ENCODE results near the gene NTN4. TPM values are rescaled to one million over a fixed set of nuclear protein-coding genes. Genes with fewer than 3 reads are reported as not detected.
A peak's percentile ranks its signal among the peaks of the same experiment; 100 is the strongest.

Gene NTN4
- total RNA-seq (2.4 TPM), polyA plus RNA-seq (21.9 TPM)
- long read RNA-seq, donor 1 = 0 reads
- long read RNA-seq, donor 2 = 0 reads
- long read RNA-seq, donor 3, partial matches to known transcripts = 0 of 2 reads
- long read RNA-seq, donor 3, other reads (novel, unspliced or antisense) = 0 of 2 reads
- long read RNA-seq, donor 4 = 0 reads
- long read RNA-seq, donor 5, partial matches to known transcripts = 0 of 4 reads
- long read RNA-seq, donor 5, other reads (novel, unspliced or antisense) = 0 of 4 reads
- long read RNA-seq, donor 6 = 0 reads
- long read RNA-seq, donor 7 = 0 reads
- long read RNA-seq, donor 8 = 0 reads
- long read RNA-seq, donor 9 = 0 reads
- long read RNA-seq, donor 10 = 0 reads

DNA sequence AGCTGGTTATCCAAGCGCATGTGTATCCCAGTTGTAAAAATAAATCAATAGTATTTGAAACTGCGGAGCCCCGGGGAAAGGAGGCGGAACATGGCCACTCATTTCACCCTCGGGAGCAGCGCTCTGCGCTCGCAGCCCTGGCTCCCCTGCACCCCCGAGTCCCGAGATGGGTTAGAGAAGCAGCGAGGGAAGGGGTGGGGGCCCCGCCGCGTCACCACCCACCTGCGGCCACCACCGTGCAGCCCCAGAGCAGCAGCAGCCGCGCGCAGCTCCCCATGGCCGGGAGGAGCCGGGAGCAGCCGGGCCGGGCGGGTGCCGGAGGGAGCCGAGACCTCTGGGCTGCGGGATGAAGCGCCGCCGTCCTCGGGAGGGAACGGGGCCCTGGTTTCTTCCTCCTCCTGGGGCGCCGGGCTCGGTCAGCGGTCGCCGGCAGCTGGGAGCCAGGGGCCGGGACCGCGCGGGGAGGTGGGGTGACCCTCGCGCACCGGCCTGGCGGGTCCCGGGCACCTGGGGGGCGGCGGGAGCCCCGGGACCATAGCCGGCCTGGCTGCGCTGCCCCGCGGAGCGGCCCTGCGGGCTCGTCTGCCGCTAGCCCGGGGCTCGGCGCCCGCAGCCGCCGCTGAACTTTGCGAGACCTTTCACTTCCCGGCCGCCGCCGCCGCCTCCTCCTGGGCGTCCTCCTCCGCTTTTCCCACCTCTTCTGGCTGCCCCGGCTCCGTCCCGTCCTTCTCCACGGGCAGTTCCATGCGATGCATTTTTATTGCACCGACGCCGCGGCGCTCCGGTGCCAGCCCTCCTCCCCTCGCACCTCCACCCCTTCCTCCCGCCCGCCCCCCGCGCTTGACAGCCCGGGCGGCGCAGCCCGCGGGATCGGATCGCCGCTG is at the start of gene NTN4:
TSS of gene NTN4 (minus strand) at position 732 of the 884 bp plus-strand sequence. CDS start at position 277, 455 bp downstream.
- Histone ChIP-seq H3K4me1 (ENCODE audit: control insufficient read depth in 2 of 2, insufficient read depth in 2 of 2, low read length in 2 of 2) (no peaks in the 10 kb centered on the region), H3K27me3 (ENCODE audit: control insufficient read depth in 2 of 2, insufficient read depth in 1 of 2, low read length in 1 of 2) (peaks cover 38 to 77% of the 10 kb centered on the region in 2 donors), H3K4me3 (ENCODE audit: low read length in 2 of 2) (peak within 1 kb of the TSS; percentile 18 to 44), H3K9me3 (ENCODE audit: control insufficient read depth in 2 of 2, insufficient read depth in 1 of 2, low read length in 1 of 2) (peaks cover 0 to 11% of the 10 kb centered on the region in 2 donors), H3K36me3 (ENCODE audit: control insufficient read depth in 2 of 2, insufficient read depth in 2 of 2, low read length in 1 of 2) (no peaks in the 10 kb centered on the region), H3K27ac (ENCODE audit: low read depth in 1 of 2, low read length in 1 of 2) (no peak within 1 kb of the TSS)
- DNase-seq (ENCODE audit: low read depth in 6 of 9, low spot score in 9 of 9) = no peak
- WGBS = under 1% methylated on average over 96 of the region's 96 CpGs

DNA sequence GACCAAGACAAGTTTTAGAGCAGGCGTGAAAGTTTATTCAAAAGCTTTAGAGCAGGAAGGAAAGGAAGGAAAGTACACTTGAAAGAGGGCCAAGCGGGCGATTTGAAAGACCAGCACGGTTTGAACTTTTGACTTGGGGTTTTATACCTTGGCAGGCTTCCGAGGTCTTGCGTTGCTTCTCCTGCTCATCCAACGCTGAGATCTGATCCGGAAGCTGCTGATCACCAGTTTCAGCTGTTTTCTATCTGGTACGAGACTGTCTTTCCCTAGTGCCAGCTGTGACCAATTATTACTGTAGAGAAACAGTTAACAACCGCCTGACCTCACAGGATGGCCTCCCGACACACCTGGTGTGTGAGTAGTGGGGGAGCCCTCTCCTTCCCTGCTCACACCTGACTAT is 47.6 kb upstream of the NTN4 start:
- H3K36me3 ChIP-seq (ENCODE audit: control insufficient read depth in 2 of 2, insufficient read depth in 2 of 2, low read length in 1 of 2) = no peaks in the 10 kb centered on the region
- no peaks in the 10 kb centered on the region for H3K9me3 ChIP-seq (ENCODE audit: control insufficient read depth in 2 of 2, insufficient read depth in 1 of 2, low read length in 1 of 2)
- DNase-seq (ENCODE audit: low read depth in 6 of 9, low spot score in 9 of 9) = no peak
- no peaks in the 10 kb centered on the region for H3K4me1 ChIP-seq (ENCODE audit: control insufficient read depth in 2 of 2, insufficient read depth in 2 of 2, low read length in 2 of 2)
- no peak overlapping the region for H3K27ac ChIP-seq (ENCODE audit: low read depth in 1 of 2, low read length in 1 of 2)
- 26% methylated on average over 11 of the region's 11 CpGs for WGBS
- peaks cover 0 to 6% of the 10 kb centered on the region in 2 donors for H3K27me3 ChIP-seq (ENCODE audit: control insufficient read depth in 2 of 2, insufficient read depth in 1 of 2, low read length in 1 of 2)
- no peak overlapping the region for H3K4me3 ChIP-seq (ENCODE audit: low read length in 2 of 2)

DNA sequence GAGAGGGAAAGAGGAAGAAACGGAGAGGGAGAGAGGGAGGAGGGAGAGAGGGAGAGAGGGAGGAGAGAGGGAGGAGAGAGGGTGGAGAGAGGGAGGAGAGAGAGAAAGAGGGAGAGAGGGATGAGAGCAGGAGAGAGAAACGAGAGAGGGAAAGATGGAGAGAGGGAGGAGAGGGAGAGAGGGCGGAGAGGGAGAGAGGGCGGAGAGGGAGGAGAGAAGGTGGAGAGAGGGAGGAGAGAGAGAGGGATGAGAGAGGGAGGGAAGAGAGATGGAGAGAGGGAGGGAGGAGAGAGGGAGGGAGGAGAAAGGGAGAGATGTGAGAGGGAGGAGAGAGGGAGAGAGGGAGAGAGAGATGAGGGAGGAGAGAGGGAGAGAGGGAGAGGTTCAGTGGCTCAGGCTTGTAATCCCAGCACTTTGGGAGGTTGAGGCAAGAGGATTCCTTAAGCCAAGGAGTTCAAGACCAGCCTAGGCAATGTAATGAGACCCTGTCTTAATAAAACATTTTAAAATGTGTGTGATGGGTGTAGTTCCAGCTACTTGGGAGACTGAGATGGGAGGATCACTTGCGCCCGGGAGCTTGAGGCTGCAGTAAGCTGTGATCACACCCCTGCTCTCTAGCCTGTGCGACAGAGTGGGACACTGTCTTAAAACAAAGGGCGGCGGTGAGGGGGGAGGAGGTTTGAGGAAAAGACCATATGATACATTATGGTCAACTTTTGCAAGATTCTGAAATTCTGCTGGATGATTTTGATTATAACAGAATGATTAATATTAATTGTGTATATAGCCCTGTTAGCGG is 46.9 kb upstream of the NTN4 start:
- 75% methylated on average over 10 of the region's 10 CpGs for WGBS
- H3K27ac ChIP-seq (ENCODE audit: low read depth in 1 of 2, low read length in 1 of 2) = no peak overlapping the region
- H3K4me3 ChIP-seq (ENCODE audit: low read length in 2 of 2) = no peak overlapping the region
- H3K9me3 ChIP-seq (ENCODE audit: control insufficient read depth in 2 of 2, insufficient read depth in 1 of 2, low read length in 1 of 2) = no peaks in the 10 kb centered on the region
- H3K36me3 ChIP-seq (ENCODE audit: control insufficient read depth in 2 of 2, insufficient read depth in 2 of 2, low read length in 1 of 2) = no peaks in the 10 kb centered on the region
- H3K4me1 ChIP-seq (ENCODE audit: control insufficient read depth in 2 of 2, insufficient read depth in 2 of 2, low read length in 2 of 2) = no peaks in the 10 kb centered on the region
- peaks cover 0 to 6% of the 10 kb centered on the region in 2 donors for H3K27me3 ChIP-seq (ENCODE audit: control insufficient read depth in 2 of 2, insufficient read depth in 1 of 2, low read length in 1 of 2)
- DNase-seq (ENCODE audit: low read depth in 6 of 9, low spot score in 9 of 9) = no peak

DNA sequence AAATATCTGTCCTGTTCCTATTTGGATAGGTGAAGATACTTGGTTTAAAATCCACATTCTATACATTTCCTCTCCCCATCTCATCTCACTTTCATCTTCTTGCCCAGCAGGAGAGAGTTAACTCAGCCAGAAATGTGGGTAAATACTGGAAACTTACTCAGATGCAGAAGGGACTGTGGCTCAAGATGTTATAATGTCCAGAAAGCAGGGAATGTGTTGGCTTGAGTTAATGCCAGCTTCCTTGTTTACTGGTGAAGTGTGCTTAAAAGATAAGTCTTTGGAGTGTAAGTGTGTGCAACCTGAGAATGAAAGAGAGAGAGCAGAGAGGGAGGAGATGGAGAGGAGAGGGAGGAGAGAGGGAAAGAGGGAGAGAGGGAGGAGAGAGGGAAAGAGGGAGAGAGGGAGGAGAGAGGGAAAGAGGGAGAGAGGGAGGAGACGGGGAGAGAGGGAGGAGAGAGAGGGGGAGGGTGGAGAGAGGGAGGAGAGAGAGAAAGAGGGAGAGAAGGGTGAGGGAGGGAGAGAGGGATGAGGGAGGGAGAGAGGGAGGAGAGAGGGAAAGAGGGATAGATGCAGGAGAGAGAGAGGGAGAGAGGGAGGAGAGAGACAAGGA is 46.2 kb upstream of the NTN4 start:
- Histone ChIP-seq H3K27me3 (ENCODE audit: control insufficient read depth in 2 of 2, insufficient read depth in 1 of 2, low read length in 1 of 2) (peaks cover 0 to 6% of the 10 kb centered on the region in 2 donors), H3K4me1 (ENCODE audit: control insufficient read depth in 2 of 2, insufficient read depth in 2 of 2, low read length in 2 of 2) (no peaks in the 10 kb centered on the region), H3K27ac (ENCODE audit: low read depth in 1 of 2, low read length in 1 of 2) (no peak overlapping the region), H3K36me3 (ENCODE audit: control insufficient read depth in 2 of 2, insufficient read depth in 2 of 2, low read length in 1 of 2) (no peaks in the 10 kb centered on the region), H3K4me3 (ENCODE audit: low read length in 2 of 2) (no peak overlapping the region), H3K9me3 (ENCODE audit: control insufficient read depth in 2 of 2, insufficient read depth in 1 of 2, low read length in 1 of 2) (no peaks in the 10 kb centered on the region)
- no peak for DNase-seq (ENCODE audit: low read depth in 6 of 9, low spot score in 9 of 9)
- 43% methylated on average over 1 of the region's 1 CpG for WGBS

DNA sequence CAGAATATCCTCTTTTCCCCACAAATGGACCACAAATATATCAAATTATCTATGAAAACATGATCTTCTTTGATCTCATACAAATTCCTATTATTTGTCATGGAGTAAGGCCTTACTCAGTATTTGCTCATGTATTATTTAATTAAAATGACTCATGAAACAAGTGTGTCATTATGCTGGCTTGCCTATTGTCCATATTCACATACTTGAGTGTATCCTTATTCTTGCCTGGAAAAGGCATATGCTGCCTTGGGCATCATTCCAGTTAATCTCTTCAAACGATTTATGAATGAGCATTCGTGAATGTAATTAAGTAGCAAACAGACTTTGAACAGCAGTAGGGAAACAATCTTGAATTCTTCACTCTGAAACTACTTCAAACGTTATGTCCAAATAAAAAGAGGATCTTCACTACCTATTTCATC is 45.6 kb upstream of the NTN4 start:
- 77% methylated on average over 3 of the region's 3 CpGs for WGBS
- H3K4me3 ChIP-seq (ENCODE audit: low read length in 2 of 2) = no peak overlapping the region
- no peaks in the 10 kb centered on the region for H3K4me1 ChIP-seq (ENCODE audit: control insufficient read depth in 2 of 2, insufficient read depth in 2 of 2, low read length in 2 of 2)
- no peaks in the 10 kb centered on the region for H3K9me3 ChIP-seq (ENCODE audit: control insufficient read depth in 2 of 2, insufficient read depth in 1 of 2, low read length in 1 of 2)
- no peak overlapping the region for H3K27ac ChIP-seq (ENCODE audit: low read depth in 1 of 2, low read length in 1 of 2)
- DNase-seq (ENCODE audit: low read depth in 6 of 9, low spot score in 9 of 9) = no peak
- peaks cover 0 to 6% of the 10 kb centered on the region in 2 donors for H3K27me3 ChIP-seq (ENCODE audit: control insufficient read depth in 2 of 2, insufficient read depth in 1 of 2, low read length in 1 of 2)
- H3K36me3 ChIP-seq (ENCODE audit: control insufficient read depth in 2 of 2, insufficient read depth in 2 of 2, low read length in 1 of 2) = no peaks in the 10 kb centered on the region

DNA sequence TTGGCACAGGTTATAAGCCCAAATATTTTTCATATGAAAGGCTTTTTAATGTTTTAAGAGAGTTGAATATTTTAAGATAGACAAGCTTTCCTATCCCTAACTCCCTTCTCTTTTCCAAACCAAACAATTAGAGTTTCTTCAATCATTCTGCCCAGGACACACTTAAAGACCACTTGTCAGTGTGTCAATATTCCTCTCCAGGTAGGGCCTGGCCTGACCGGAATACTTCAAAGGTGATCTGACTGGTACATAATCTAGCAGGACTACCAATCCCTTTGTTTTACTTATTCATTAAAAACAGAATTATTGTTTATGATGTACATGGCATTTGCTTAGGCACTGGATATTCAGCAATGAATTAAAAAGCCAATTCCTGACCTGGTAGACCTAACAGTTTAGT is 44.0 kb upstream of the NTN4 start:
- no peaks in the 10 kb centered on the region for H3K36me3 ChIP-seq (ENCODE audit: control insufficient read depth in 2 of 2, insufficient read depth in 2 of 2, low read length in 1 of 2)
- no peak overlapping the region for H3K27ac ChIP-seq (ENCODE audit: low read depth in 1 of 2, low read length in 1 of 2)
- no peaks in the 10 kb centered on the region for H3K4me1 ChIP-seq (ENCODE audit: control insufficient read depth in 2 of 2, insufficient read depth in 2 of 2, low read length in 2 of 2)
- peaks cover 0 to 6% of the 10 kb centered on the region in 2 donors for H3K27me3 ChIP-seq (ENCODE audit: control insufficient read depth in 2 of 2, insufficient read depth in 1 of 2, low read length in 1 of 2)
- H3K4me3 ChIP-seq (ENCODE audit: low read length in 2 of 2) = no peak overlapping the region
- H3K9me3 ChIP-seq (ENCODE audit: control insufficient read depth in 2 of 2, insufficient read depth in 1 of 2, low read length in 1 of 2) = no peaks in the 10 kb centered on the region
- DNase-seq (ENCODE audit: low read depth in 6 of 9, low spot score in 9 of 9) = no peak
- WGBS = 95% methylated on average over 1 of the region's 1 CpG

DNA sequence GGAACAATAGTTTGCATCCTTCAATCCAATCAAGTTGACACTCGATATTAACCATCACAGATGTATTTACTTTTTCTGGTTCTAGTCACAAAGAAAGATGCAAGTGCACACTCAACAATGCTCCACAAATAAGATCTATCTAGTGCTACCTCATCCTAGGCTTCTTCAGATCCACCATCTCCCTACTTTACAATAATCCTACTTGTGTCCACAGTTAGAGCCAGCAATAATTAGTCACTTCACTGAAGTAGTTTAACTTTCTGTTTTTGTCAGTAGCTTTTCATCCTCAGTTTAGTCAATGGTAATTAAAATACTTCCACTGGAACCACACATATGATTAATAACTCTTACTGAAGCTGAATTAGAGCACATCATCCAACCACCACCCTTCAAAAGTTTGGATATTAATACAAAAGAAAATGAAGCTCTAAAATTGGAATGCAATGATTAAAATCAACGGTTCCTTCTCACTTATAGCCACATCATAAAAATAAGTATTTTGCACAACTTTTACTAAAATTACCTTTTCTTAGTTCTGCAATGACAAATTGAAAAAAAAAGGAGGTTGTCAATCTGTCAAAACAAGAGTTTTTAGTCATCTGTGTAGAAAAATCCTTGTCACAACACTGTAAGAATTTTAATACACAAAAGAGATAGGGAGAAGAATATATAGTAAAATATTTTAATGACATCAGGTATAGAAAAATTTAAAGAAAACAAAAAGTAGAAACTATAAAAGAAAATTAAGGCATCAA is 39.9 kb upstream of the NTN4 start:
- H3K27me3 ChIP-seq (ENCODE audit: control insufficient read depth in 2 of 2, insufficient read depth in 1 of 2, low read length in 1 of 2) = no peaks in the 10 kb centered on the region
- H3K36me3 ChIP-seq (ENCODE audit: control insufficient read depth in 2 of 2, insufficient read depth in 2 of 2, low read length in 1 of 2) = no peaks in the 10 kb centered on the region

DNA sequence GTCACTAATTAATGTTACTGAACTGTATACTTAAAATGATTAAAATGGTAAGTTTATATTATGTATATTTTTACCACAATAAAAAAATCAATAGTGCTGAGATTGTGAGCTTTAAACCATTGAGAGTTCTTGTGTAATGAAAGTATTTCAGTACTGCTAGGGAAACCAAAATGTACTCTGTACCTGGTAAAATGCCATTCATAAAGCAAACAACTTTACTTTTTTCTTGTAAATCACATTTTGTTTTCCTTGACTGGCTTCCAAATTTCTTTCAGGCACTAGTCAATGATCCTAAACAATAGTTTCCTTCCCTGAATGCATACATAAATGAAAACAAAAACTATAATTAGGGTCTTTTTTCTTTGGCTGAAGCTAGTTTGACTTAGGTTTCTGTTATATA is 38.8 kb upstream of the NTN4 start:
- Histone ChIP-seq H3K9me3 (ENCODE audit: control insufficient read depth in 2 of 2, insufficient read depth in 1 of 2, low read length in 1 of 2) (no peaks in the 10 kb centered on the region), H3K27me3 (ENCODE audit: control insufficient read depth in 2 of 2, insufficient read depth in 1 of 2, low read length in 1 of 2) (no peaks in the 10 kb centered on the region), H3K36me3 (ENCODE audit: control insufficient read depth in 2 of 2, insufficient read depth in 2 of 2, low read length in 1 of 2) (no peaks in the 10 kb centered on the region), H3K4me1 (ENCODE audit: control insufficient read depth in 2 of 2, insufficient read depth in 2 of 2, low read length in 2 of 2) (no peaks in the 10 kb centered on the region), H3K27ac (ENCODE audit: low read depth in 1 of 2, low read length in 1 of 2) (no peak overlapping the region), H3K4me3 (ENCODE audit: low read length in 2 of 2) (no peak overlapping the region)
- no peak for DNase-seq (ENCODE audit: low read depth in 6 of 9, low spot score in 9 of 9)

More for the DNA sequence above, 39.9 kb upstream of the NTN4 start:
- Histone ChIP-seq H3K9me3 (ENCODE audit: control insufficient read depth in 2 of 2, insufficient read depth in 1 of 2, low read length in 1 of 2) (no peaks in the 10 kb centered on the region), H3K4me3 (ENCODE audit: low read length in 2 of 2) (no peak overlapping the region), H3K4me1 (ENCODE audit: control insufficient read depth in 2 of 2, insufficient read depth in 2 of 2, low read length in 2 of 2) (no peaks in the 10 kb centered on the region), H3K27ac (ENCODE audit: low read depth in 1 of 2, low read length in 1 of 2) (no peak overlapping the region)
- 93% methylated on average over 2 of the region's 2 CpGs for whole genome bisulfite sequencing
- no peak for DNase-seq (ENCODE audit: low read depth in 6 of 9, low spot score in 9 of 9)
